Activated B cell treated with CpG ODN at 0.5 μM for 24 hours (primary cell): ENCODE results near the gene LAGE3. TPM values are rescaled to one million over a fixed set of nuclear protein-coding genes. Genes with fewer than 3 reads are reported as not detected.

ENCODE experiments used
- ATAC-seq: fragments of 200-7000 bp; cut with Tn5 transposase; one replicate; pipeline ENCODE4 v1.10.0; 2021; ENCODE audit warnings: low read depth, mild to moderate bottlenecking, moderate library complexity
- CTCF ChIA-PET: fragments of 350-600 bp; sonication (Branson Sonifier 250); formaldehyde crosslinking; loops from one replicate; lab custom pipeline; 2021; ENCODE audit warnings: antibody characterized with exemption; lab: Charles Lee
- POLR2A ChIA-PET: fragments of 350-600 bp; sonication (Branson Sonifier 250); formaldehyde crosslinking; loops from one replicate; lab custom pipeline; 2021; ENCODE audit warnings: antibody characterized with exemption; lab: Charles Lee
- DNase-seq: peaks from one replicate; pipeline ENCODE4 v3.0.0; 2022
- H3K27ac Mint-ChIP-seq: one replicate; pipeline ENCODE4 v1.8.0; 2020; ENCODE audit warnings: mixed read lengths
- H3K27me3 Mint-ChIP-seq: one replicate; pipeline ENCODE4 v1.8.0; 2021; ENCODE audit warnings: mixed read lengths
- H3K36me3 Mint-ChIP-seq: one replicate; pipeline ENCODE4 v1.8.0; 2021; ENCODE audit warnings: low read depth, mixed read lengths
- H3K4me1 Mint-ChIP-seq: one replicate; pipeline ENCODE4 v1.8.0; 2021; ENCODE audit warnings: mixed read lengths
- H3K4me3 Mint-ChIP-seq: one replicate; pipeline ENCODE4 v1.8.0; 2020; ENCODE audit warnings: mild to moderate bottlenecking, mixed read lengths
- H3K9me3 Mint-ChIP-seq: one replicate; pipeline ENCODE4 v1.8.0; 2020; ENCODE audit warnings: mixed read lengths
- CTCF ChIP-seq: fragments of 200-600 bp; IDR thresholded peaks from one replicate; pipeline ENCODE4 v1.8.0; 2022; ENCODE audit warnings: antibody characterized with exemption, mild to moderate bottlenecking
- intact Hi-C: fragments of 100-400 bp; cut with micrococcal nuclease; formaldehyde crosslinking; loops from one replicate; pipeline ENCODE4 v1.15.1; 2024
- total RNA-seq: library from RNA; stranded (reverse); gene quantifications from 2 replicates; pipeline ENCODE4 v1.2.3, GENCODE V29; 2022

Gene LAGE3
- total RNA-seq, result 16.6 and 18.9 TPM in 2 replicates

- DNase-seq (peak; percentile 95), ATAC-seq (peak; percentile 90)
- Mint-ChIP-seq H3K4me1 (peaks cover 23% of the 10 kb centered on the region), H3K36me3 (peaks cover 9% of the 10 kb centered on the region), H3K9me3 (no peaks in the 10 kb centered on the region), H3K27ac (peak within 1 kb of the TSS; percentile 88), H3K4me3 (peak within 1 kb of the TSS; percentile 80), H3K27me3 (no peaks in the 10 kb centered on the region)
- no peak for TF ChIP-seq CTCF
- CTCF ChIA-PET, result no interaction called here
- intact Hi-C loops, result loop anchor here (1.0 to 5.0 kb wide), 6 partner anchors 11 to 82 kb away; partner anchors contain the start of genes FAM3A, GDI1, RPL10 and SLC10A3
- POLR2A ChIA-PET, result interaction anchor here (0.6 to 1.8 kb wide), 17 partner anchors 9 to 508 kb away, joined by 3 to 12 read pairs (median 4); partner anchors contain the start of genes FAM3A, HCFC1, PLXNA3 and RPL10
These were observed at the start of gene LAGE3 for GRCh38 chrX:154478728-154479622. LAGE3 (minus strand) TSS chrX:154479281; CDS start chrX:154478915, 366 bp downstream.

- POLR2A ChIA-PET, result interaction anchor here (0.7 to 2.3 kb wide), 17 partner anchors 11 to 556 kb away, joined by 3 to 19 read pairs (median 4); partner anchors contain the start of genes ATP6AP1, EMD, FAM3A and FLNA
- TF ChIP-seq CTCF, result no peak
- Mint-ChIP-seq H3K27ac (peak overlapping the region; percentile 76), H3K27me3 (no peaks in the 10 kb centered on the region), H3K4me3 (peak overlapping the region; percentile 68), H3K9me3 (no peaks in the 10 kb centered on the region), H3K4me1 (peaks cover 14% of the 10 kb centered on the region), H3K36me3 (peaks cover 6% of the 10 kb centered on the region)
- DNase-seq, result peak; percentile 44
- intact Hi-C loops, result loop anchor here (1.0 kb wide), 1 partner anchor 48 kb away; the partner anchor contains the start of gene LAGE3
- peak; percentile 90 for ATAC-seq
- CTCF ChIA-PET, result interaction anchor here (0.6 to 1.5 kb wide), 8 partner anchors 8 to 398 kb away, joined by 3 to 10 read pairs (median 4); no protein-coding TSS in a partner anchor
These were observed 48.0 kb upstream of the LAGE3 start for GRCh38 chrX:154526901-154527675.

- ChIA-PET POLR2A (interaction anchor here (0.5 to 2.3 kb wide), 5 partner anchors 10 to 127 kb away, joined by 3 to 19 read pairs (median 7); partner anchors contain the start of genes FAM3A and RPL10), CTCF (interaction anchor here (1.5 kb wide), 1 partner anchor 9 kb away, joined by 4 read pairs; no protein-coding TSS in a partner anchor)
- no peak for ATAC-seq
These were observed 46.8 kb upstream of the LAGE3 start for GRCh38 chrX:154525606-154526490.

More at GRCh38 chrX:154525606-154526490, 46.8 kb upstream of the LAGE3 start:
- no peak for DNase-seq
- Mint-ChIP-seq H3K27me3 (no peaks in the 10 kb centered on the region), H3K27ac (no peak overlapping the region), H3K9me3 (no peaks in the 10 kb centered on the region), H3K36me3 (peaks cover under 1% of the 10 kb centered on the region), H3K4me1 (peaks cover 14% of the 10 kb centered on the region), H3K4me3 (no peak overlapping the region)
- TF ChIP-seq CTCF, result no peak
- intact Hi-C loops, result no loop called here
